H1 (cell line): ENCODE data around the gene TRAPPC11.

Experiments
- EZH2 ChIP-seq: fragments of 200-600 bp; sonication (generic); IDR thresholded peaks from 2 replicates; pipeline ENCODE4 v1.7.1; 2012; ENCODE audit warnings: low read depth, mild to moderate bottlenecking, moderate library complexity, low read length, inconsistent platforms; ENCODE audit not compliant: severe bottlenecking
- FOSL1 ChIP-seq: IDR thresholded peaks from 2 replicates; pipeline ENCODE4 v1.6.1; 2011; ENCODE audit warnings: mild to moderate bottlenecking, low read depth, low read length, moderate library complexity; ENCODE audit not compliant: insufficient read depth
- GTF2F1 ChIP-seq: IDR thresholded peaks from 2 replicates; pipeline ENCODE4 v1.6.1; 2012; ENCODE audit warnings: low read depth, low read length, improper control_type of control experiment, borderline replicate concordance
- JUN ChIP-seq: IDR thresholded peaks from 2 replicates; pipeline ENCODE4 v1.6.1; 2011; ENCODE audit warnings: low read depth, mild to moderate bottlenecking, improper control_type of control experiment, low read length
- RFX5 ChIP-seq: IDR thresholded peaks from 2 replicates; pipeline ENCODE4 v1.6.1; 2011; ENCODE audit warnings: low read depth, low read length, improper control_type of control experiment, borderline replicate concordance
- SIN3A ChIP-seq, 2 experiments: IDR thresholded peaks in 1 of 2; conservative IDR thresholded peaks in 1 of 2; 2 replicates each; pipeline ENCODE4 v1.6.1; 2011 to 2012; ENCODE audit warnings: low read length in 2 of 2, improper control_type of control experiment in 1 of 2, low read depth in 1 of 2, mild to moderate bottlenecking in 1 of 2
- SIX5 ChIP-seq: IDR thresholded peaks from 2 replicates; pipeline ENCODE4 v1.6.1; 2011; ENCODE audit warnings: mild to moderate bottlenecking, low read depth, low read length
- TF ChIP-seq, protein P1 (sequence below): IDR thresholded peaks from 2 replicates; pipeline ENCODE4 v1.6.1; 2012; ENCODE audit warnings: inconsistent platforms
- TF ChIP-seq, protein P2 (sequence below): IDR thresholded peaks from 2 replicates; pipeline ENCODE4 v1.6.1; 2011; ENCODE audit warnings: low read depth, mild to moderate bottlenecking, low read length; ENCODE audit not compliant: insufficient read depth
- TF ChIP-seq, protein P3 (sequence below), 3 experiments: IDR thresholded peaks; 1 replicate in 2 of 3; 2 replicates in 1 of 3; pipeline versions ENCODE4 v1.5.1 to v1.6.1; 2011; ENCODE audit warnings: low read length in 3 of 3, mild to moderate bottlenecking in 3 of 3, inconsistent platforms in 2 of 3, low read depth in 1 of 3, moderate library complexity in 1 of 3; ENCODE audit not compliant: insufficient read depth in 1 of 3; ENCODE audit errors: control extremely low read depth in 1 of 3

DNA sequence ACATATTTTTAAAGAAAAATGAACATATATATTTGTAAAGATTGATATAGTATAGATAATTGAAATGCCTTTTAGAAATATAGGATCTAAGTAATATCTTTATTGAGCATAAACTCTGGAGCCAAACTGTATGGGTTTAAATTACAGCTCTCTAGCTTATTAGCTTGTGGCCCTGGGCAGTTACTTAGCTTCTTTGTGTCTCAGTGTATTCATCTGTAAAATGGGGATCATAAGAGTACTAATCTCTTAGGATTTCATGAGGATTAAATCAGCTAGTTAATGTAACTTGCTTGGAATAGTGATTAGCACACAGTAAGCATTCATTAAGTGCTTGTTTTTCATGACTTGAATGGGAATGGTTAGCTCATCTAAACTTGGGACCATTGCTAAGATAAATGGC lies 32.8 kb downstream of the TRAPPC11 start:
- TF ChIP-seq SIN3A (conservative IDR thresholded peaks at IDR 0.05 in 1 of 2, IDR thresholded peaks at IDR 0.05 in 1 of 2; ENCODE audit: low read depth in 1 of 2, low read length in 2 of 2) (no peak), JUN (no peak), EZH2 (no peak), RFX5 (no peak), GTF2F1 (no peak), SIX5 (no peak), FOSL1 (no peak)
- TF ChIP-seq, protein P1, sequence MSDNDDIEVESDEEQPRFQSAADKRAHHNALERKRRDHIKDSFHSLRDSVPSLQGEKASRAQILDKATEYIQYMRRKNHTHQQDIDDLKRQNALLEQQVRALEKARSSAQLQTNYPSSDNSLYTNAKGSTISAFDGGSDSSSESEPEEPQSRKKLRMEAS: no peak
- TF ChIP-seq, protein P2, sequence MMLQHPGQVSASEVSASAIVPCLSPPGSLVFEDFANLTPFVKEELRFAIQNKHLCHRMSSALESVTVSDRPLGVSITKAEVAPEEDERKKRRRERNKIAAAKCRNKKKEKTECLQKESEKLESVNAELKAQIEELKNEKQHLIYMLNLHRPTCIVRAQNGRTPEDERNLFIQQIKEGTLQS: no peak
- TF ChIP-seq, protein P3, sequence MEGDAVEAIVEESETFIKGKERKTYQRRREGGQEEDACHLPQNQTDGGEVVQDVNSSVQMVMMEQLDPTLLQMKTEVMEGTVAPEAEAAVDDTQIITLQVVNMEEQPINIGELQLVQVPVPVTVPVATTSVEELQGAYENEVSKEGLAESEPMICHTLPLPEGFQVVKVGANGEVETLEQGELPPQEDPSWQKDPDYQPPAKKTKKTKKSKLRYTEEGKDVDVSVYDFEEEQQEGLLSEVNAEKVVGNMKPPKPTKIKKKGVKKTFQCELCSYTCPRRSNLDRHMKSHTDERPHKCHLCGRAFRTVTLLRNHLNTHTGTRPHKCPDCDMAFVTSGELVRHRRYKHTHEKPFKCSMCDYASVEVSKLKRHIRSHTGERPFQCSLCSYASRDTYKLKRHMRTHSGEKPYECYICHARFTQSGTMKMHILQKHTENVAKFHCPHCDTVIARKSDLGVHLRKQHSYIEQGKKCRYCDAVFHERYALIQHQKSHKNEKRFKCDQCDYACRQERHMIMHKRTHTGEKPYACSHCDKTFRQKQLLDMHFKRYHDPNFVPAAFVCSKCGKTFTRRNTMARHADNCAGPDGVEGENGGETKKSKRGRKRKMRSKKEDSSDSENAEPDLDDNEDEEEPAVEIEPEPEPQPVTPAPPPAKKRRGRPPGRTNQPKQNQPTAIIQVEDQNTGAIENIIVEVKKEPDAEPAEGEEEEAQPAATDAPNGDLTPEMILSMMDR (IDR thresholded peaks at IDR 0.05; ENCODE audit: control extremely low read depth in 1 of 3, insufficient read depth in 1 of 3, low read depth in 1 of 3, low read length in 3 of 3): no peak
